Hepatocyte (in vitro differentiated cells): ENCODE measurements around the gene MLLT1. TPM values are rescaled to one million over a fixed set of nuclear protein-coding genes. Genes with fewer than 3 reads are reported as not detected.
A peak's percentile ranks its signal among the peaks of the same experiment; 100 is the strongest.

Experiments used
- DNase-seq: peaks from one replicate; pipeline ENCODE4 v3.0.0-alpha.2; 2016; ENCODE audit warnings: low spot score
- H2AFZ ChIP-seq: fragments of 200-600 bp; sonication (generic); 2 replicates; pipeline ENCODE4 v1.6.0; 2016; ENCODE audit warnings: antibody characterized with exemption, mild to moderate bottlenecking
- H3K27ac ChIP-seq: fragments of 200-600 bp; sonication (generic); 2 replicates; pipeline ENCODE4 v1.5.1; 2016; ENCODE audit warnings: mild to moderate bottlenecking
- H3K27me3 ChIP-seq: fragments of 200-600 bp; sonication (generic); 2 replicates; pipeline ENCODE4 v1.6.1; 2016
- H3K36me3 ChIP-seq: fragments of 200-600 bp; sonication (generic); replicated peaks from 2 replicates; pipeline ENCODE4 v1.5.1; 2016; ENCODE audit warnings: low read depth; ENCODE audit not compliant: insufficient read depth
- H3K4me1 ChIP-seq: fragments of 200-600 bp; sonication (generic); 2 replicates; pipeline ENCODE4 v1.5.1; 2016; ENCODE audit warnings: mild to moderate bottlenecking, moderate library complexity; ENCODE audit not compliant: insufficient read depth
- H3K4me2 ChIP-seq: fragments of 200-600 bp; sonication (generic); 2 replicates; pipeline ENCODE4 v1.6.0; 2016
- H3K4me3 ChIP-seq: fragments of 200-600 bp; sonication (generic); 2 replicates; pipeline ENCODE4 v1.5.1; 2016; ENCODE audit warnings: mild to moderate bottlenecking
- H3K79me2 ChIP-seq: fragments of 200-600 bp; sonication (generic); 2 replicates; pipeline ENCODE4 v1.6.0; 2017; ENCODE audit warnings: mild to moderate bottlenecking
- H3K9me2 ChIP-seq: fragments of 200-600 bp; sonication (generic); replicated peaks from 2 replicates; pipeline ENCODE4 v1.6.0; 2017; ENCODE audit warnings: mild to moderate bottlenecking; ENCODE audit not compliant: insufficient read depth
- H3K9me3 ChIP-seq: fragments of 200-600 bp; sonication (generic); 2 replicates; pipeline ENCODE4 v1.5.1; 2016; ENCODE audit warnings: low read depth, mild to moderate bottlenecking
- H4K20me1 ChIP-seq: fragments of 200-600 bp; sonication (generic); 2 replicates; pipeline ENCODE4 v1.6.0; 2016; ENCODE audit warnings: mild to moderate bottlenecking; ENCODE audit not compliant: insufficient read depth, poor library complexity, severe bottlenecking
- EZH2 ChIP-seq: fragments of 200-600 bp; sonication (generic); IDR thresholded peaks from 2 replicates; pipeline ENCODE4 v1.6.1; 2016; ENCODE audit warnings: antibody characterized with exemption, mild to moderate bottlenecking, borderline replicate concordance
- EZH2phosphoT487 ChIP-seq: fragments of 200-600 bp; sonication (generic); IDR thresholded peaks from one replicate; pipeline ENCODE4 v1.6.1; 2018; ENCODE audit warnings: antibody characterized with exemption, mild to moderate bottlenecking, low read depth, moderate library complexity; ENCODE audit not compliant: unreplicated experiment, severe bottlenecking
- WGBS: methylation state at CpG from one replicate; pipeline ENCODE4 v1.1.6; 2016; ENCODE audit warnings: low lambda C conversion rate; ENCODE audit errors: missing lambda C conversion rate; 5-methylcytosine and 5-hydroxymethylcytosine counted together
- polyA plus RNA-seq: library from polyadenylated mRNA; unstranded; fragments of >200 nt; fragmentation: Nextera tagmentation; extraction: Ambion mirVana; gene quantifications from 2 replicates; pipeline ENCODE4 v1.2.1, GENCODE V29; 2016
- small RNA-seq: library from RNA; depleted of rRNA; stranded (forward); fragments of <200 nt; gene quantifications from one replicate; pipeline ENCODE3, GENCODE V24; 2014
- total RNA-seq: library from RNA; depleted of rRNA; stranded (reverse); fragments of >200 nt; gene quantifications from 2 replicates; pipeline ENCODE4 v1.2.3, GENCODE V29; 2014
- TF ChIP-seq, protein P1 (sequence below): fragments of 200-600 bp; sonication (generic); IDR thresholded peaks from 2 replicates; pipeline ENCODE4 v1.5.1; 2016; ENCODE audit warnings: antibody characterized with exemption, mild to moderate bottlenecking; ENCODE audit not compliant: poor library complexity

MLLT1 gene
- total and polyA plus RNA-seq, 2 experiments from 2014 or later: 17.2 to 23.3 TPM

DNA sequence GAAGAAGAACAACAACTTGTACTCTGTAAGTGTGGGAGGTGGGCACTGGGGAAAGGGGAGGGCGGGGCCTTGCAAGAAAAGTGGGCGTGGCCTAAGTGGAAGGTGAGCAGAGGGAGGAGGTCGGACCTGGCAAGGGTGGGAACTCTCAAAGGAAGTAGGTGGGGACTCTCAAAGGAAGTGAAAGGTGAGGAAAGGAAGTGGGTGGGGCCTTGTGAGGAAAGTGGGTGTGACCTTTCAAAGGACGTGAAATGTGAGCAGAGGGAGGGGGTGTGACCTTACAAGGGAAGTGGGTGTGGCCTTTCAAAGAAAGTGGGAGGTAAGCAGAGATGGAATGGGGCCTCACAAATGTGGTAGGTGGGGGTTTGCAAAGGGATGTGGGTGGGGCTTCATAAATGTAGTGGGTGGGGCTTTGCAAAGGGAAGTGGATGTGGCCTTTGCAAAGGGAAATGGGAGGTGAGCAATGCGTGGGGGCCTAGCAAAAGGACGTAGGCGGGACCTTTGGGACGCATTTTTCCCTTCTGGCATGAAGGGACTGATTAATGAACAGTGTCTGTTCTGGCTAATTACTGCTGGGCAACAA, 118.4 kb downstream of the MLLT1 start:
- no peak overlapping the region for H3K4me3 ChIP-seq
- H3K9me3 ChIP-seq: no peaks in the 10 kb centered on the region
- no peaks in the 10 kb centered on the region for H3K36me3 ChIP-seq
- no peaks in the 10 kb centered on the region for H3K9me2 ChIP-seq
- no peak overlapping the region for H3K4me2 ChIP-seq
- H3K27me3 ChIP-seq: no peaks in the 10 kb centered on the region
- 78% methylated on average over 5 of the region's 8 CpGs for WGBS
- H4K20me1 ChIP-seq: no peaks in the 10 kb centered on the region
- H2AFZ ChIP-seq: no peak overlapping the region
- DNase-seq: peak; percentile 7
- H3K27ac ChIP-seq: no peak overlapping the region
- no peaks in the 10 kb centered on the region for H3K4me1 ChIP-seq
- TF ChIP-seq, protein P1, sequence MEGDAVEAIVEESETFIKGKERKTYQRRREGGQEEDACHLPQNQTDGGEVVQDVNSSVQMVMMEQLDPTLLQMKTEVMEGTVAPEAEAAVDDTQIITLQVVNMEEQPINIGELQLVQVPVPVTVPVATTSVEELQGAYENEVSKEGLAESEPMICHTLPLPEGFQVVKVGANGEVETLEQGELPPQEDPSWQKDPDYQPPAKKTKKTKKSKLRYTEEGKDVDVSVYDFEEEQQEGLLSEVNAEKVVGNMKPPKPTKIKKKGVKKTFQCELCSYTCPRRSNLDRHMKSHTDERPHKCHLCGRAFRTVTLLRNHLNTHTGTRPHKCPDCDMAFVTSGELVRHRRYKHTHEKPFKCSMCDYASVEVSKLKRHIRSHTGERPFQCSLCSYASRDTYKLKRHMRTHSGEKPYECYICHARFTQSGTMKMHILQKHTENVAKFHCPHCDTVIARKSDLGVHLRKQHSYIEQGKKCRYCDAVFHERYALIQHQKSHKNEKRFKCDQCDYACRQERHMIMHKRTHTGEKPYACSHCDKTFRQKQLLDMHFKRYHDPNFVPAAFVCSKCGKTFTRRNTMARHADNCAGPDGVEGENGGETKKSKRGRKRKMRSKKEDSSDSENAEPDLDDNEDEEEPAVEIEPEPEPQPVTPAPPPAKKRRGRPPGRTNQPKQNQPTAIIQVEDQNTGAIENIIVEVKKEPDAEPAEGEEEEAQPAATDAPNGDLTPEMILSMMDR: no peak
- TF ChIP-seq EZH2phosphoT487 (no peak), EZH2 (no peak)
- no peaks in the 10 kb centered on the region for H3K79me2 ChIP-seq

Small RNA genes within 50 kb of the gene (small RNA-seq; reads per million reads assigned to genes)
- gene AC011471.1: not detected

Other genes starting within 250 kb of the MLLT1 start
- gene RFX2, start 169.5 kb downstream of the MLLT1 start, total RNA-seq: 2.3 and 4.0 TPM in 2 replicates
- gene RFX2, start 169.5 kb downstream of the MLLT1 start, polyA plus RNA-seq: 4.2 and 4.9 TPM in 2 replicates
- not detected in 2 replicates for gene ACSBG2, start 144.3 kb downstream of the MLLT1 start, total RNA-seq
- gene ACSBG2, start 144.3 kb downstream of the MLLT1 start, polyA plus RNA-seq: not detected in 2 replicates
- gene ACER1, start 53.6 kb upstream of the MLLT1 start, total RNA-seq: not detected in 2 replicates
- not detected in 2 replicates for gene ACER1, start 53.6 kb upstream of the MLLT1 start, polyA plus RNA-seq
- 52.8 and 69.5 TPM in 2 replicates for gene CLPP, start 81.6 kb upstream of the MLLT1 start, total RNA-seq
- 93.6 and 106 TPM in 2 replicates for gene CLPP, start 81.6 kb upstream of the MLLT1 start, polyA plus RNA-seq
- 42.8 and 45.3 TPM in 2 replicates for gene ALKBH7, start 92.8 kb upstream of the MLLT1 start, total RNA-seq
- 99.3 and 116 TPM in 2 replicates for gene ALKBH7, start 92.8 kb upstream of the MLLT1 start, polyA plus RNA-seq
- 2.4 and 2.7 TPM in 2 replicates for gene PSPN, start 96.0 kb upstream of the MLLT1 start, total RNA-seq
- 1.5 and 2.7 TPM in 2 replicates for gene PSPN, start 96.0 kb upstream of the MLLT1 start, polyA plus RNA-seq
- 47.5 and 52.1 TPM in 2 replicates for gene GTF2F1, start 113.2 kb upstream of the MLLT1 start, total RNA-seq
- 40.0 and 44.6 TPM in 2 replicates for gene GTF2F1, start 113.2 kb upstream of the MLLT1 start, polyA plus RNA-seq
- 94.2 and 133 TPM in 2 replicates for gene KHSRP, start 144.8 kb upstream of the MLLT1 start, total RNA-seq
- gene KHSRP, start 144.8 kb upstream of the MLLT1 start, polyA plus RNA-seq: 196 and 202 TPM in 2 replicates
- gene SLC25A41, start 153.8 kb upstream of the MLLT1 start, total RNA-seq: 0.16 and 0.27 TPM in 2 replicates
- 0.50 TPM in 1 of 2 replicates, not detected in the other for gene SLC25A41, start 153.8 kb upstream of the MLLT1 start, polyA plus RNA-seq
- gene SLC25A23, start 179.8 kb upstream of the MLLT1 start, total RNA-seq: 48.8 and 56.6 TPM in 2 replicates
- gene SLC25A23, start 179.8 kb upstream of the MLLT1 start, polyA plus RNA-seq: 59.0 and 61.3 TPM in 2 replicates
- 71.4 and 75.5 TPM in 2 replicates for gene CRB3, start 184.3 kb upstream of the MLLT1 start, total RNA-seq
- gene CRB3, start 184.3 kb upstream of the MLLT1 start, polyA plus RNA-seq: 42.5 and 48.9 TPM in 2 replicates
- gene DENND1C, start 201.8 kb upstream of the MLLT1 start, total RNA-seq: 0.48 and 1.5 TPM in 2 replicates
- 14.0 and 16.1 TPM in 2 replicates for gene DENND1C, start 201.8 kb upstream of the MLLT1 start, polyA plus RNA-seq
- 1.2 and 4.4 TPM in 2 replicates for gene TUBB4A, start 222.3 kb upstream of the MLLT1 start, total RNA-seq
- 7.3 and 7.9 TPM in 2 replicates for gene TUBB4A, start 222.3 kb upstream of the MLLT1 start, polyA plus RNA-seq